Fibroblast of lung (primary cell): ENCODE results near the gene ZNF175.

Experiments used
- CTCF ChIP-seq, 2 donors: IDR thresholded peaks in 1 of 2; conservative IDR thresholded peaks in 1 of 2; 1 replicate in 1 of 2; 2 replicates in 1 of 2; pipeline ENCODE4 v1.5.1; 2011 to 2012; ENCODE audit warnings: low read length in 2 of 2, control low read depth in 1 of 2, inconsistent platforms in 1 of 2, low read depth in 1 of 2, mild to moderate bottlenecking in 1 of 2
- EZH2 ChIP-seq: IDR thresholded peaks from 2 replicates; pipeline ENCODE4 v1.5.1; 2012; ENCODE audit warnings: low read length, control low read depth, mild to moderate bottlenecking; ENCODE audit errors: missing control alignments

- TF ChIP-seq CTCF (conservative IDR thresholded peaks at IDR 0.05 in 1 of 2, IDR thresholded peaks at IDR 0.05 in 1 of 2; ENCODE audit: low read depth in 1 of 2, low read length in 2 of 2) (no peak), EZH2 (no peak)
Measured at GRCh38 chr19:51628153-51628939, 57.3 kb downstream of the ZNF175 start.
